WI38 (cell line): Measurements from ENCODE around the gene MC2R.

ENCODE experiments used
- H3K4me3 ChIP-seq: 2 replicates; pipeline ENCODE4 v1.5.1; 2011; ENCODE audit warnings: low read depth, mild to moderate bottlenecking, control low read depth, low read length
- TF ChIP-seq, protein P1 (sequence below): IDR thresholded peaks from 2 replicates; pipeline ENCODE4 v1.5.1; 2012; ENCODE audit warnings: low read depth, mild to moderate bottlenecking, control low read depth, low read length

The MC2R gene

DNA sequence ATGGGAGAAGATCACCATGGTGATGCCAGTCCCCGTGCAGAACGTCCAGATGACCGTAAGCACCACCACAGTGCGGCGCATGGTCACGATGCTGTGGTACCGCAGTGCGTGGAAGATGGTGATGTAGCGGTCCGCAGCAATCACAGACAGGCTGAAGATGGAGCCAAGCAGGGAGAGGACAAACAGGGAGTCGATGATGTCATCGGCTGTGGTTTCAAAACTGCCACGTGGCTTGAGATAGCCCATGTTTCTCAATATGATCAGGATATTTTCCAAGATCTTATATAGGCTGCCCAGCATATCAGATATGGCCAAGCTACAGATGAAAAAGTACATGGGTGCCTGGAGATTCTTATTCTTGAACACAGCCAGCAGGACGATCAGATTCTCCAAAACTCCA is 30.3 kb downstream of the MC2R start:
- TF ChIP-seq, protein P1, sequence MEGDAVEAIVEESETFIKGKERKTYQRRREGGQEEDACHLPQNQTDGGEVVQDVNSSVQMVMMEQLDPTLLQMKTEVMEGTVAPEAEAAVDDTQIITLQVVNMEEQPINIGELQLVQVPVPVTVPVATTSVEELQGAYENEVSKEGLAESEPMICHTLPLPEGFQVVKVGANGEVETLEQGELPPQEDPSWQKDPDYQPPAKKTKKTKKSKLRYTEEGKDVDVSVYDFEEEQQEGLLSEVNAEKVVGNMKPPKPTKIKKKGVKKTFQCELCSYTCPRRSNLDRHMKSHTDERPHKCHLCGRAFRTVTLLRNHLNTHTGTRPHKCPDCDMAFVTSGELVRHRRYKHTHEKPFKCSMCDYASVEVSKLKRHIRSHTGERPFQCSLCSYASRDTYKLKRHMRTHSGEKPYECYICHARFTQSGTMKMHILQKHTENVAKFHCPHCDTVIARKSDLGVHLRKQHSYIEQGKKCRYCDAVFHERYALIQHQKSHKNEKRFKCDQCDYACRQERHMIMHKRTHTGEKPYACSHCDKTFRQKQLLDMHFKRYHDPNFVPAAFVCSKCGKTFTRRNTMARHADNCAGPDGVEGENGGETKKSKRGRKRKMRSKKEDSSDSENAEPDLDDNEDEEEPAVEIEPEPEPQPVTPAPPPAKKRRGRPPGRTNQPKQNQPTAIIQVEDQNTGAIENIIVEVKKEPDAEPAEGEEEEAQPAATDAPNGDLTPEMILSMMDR, result no peak
- no peak overlapping the region for H3K4me3 ChIP-seq

DNA sequence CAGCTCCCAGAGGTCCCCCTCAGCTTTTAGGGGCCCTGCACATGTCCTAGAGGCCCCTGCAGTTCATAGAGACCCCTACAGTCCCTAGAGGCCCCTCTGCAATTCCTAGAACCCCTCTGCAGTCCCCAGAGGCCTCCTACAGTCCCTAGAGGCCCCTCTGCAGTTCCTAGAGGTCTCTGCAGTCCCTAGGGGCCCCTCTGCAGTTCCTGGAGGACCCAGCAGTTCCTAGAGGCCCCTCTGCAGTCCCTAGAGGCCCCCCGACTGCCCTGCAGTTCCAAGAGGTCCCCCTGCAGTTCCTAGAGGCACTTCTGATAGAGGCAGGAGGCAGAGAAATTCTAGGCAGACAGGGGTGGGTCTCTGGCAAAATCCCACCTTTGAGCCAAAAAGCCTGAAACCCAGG is 35.4 kb downstream of the MC2R start:
- TF ChIP-seq, protein P1, result no peak

DNA sequence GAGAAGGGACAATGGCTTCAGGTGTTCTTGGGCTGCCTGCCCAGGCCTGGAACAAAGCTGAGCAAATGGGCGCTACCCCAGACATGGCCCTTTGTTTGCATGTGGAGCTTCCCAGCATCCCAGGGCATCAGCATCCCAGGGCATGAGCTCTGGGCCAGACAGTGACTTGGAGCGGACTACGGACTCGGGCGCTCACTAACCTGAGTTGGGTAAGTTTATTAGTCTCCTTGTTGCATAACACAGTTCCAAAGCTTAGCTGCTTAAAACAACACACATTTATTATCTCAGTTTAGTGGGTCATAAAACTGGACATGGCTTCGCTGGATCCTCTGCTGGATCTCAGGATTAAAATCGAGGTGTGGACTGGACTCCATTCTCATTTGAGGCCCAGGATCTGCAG is 35.8 kb downstream of the MC2R start:
- no peak overlapping the region for H3K4me3 ChIP-seq
- TF ChIP-seq, protein P1, result no peak

More for the DNA sequence above, 35.4 kb downstream of the MC2R start:
- H3K4me3 ChIP-seq, result no peak overlapping the region

DNA sequence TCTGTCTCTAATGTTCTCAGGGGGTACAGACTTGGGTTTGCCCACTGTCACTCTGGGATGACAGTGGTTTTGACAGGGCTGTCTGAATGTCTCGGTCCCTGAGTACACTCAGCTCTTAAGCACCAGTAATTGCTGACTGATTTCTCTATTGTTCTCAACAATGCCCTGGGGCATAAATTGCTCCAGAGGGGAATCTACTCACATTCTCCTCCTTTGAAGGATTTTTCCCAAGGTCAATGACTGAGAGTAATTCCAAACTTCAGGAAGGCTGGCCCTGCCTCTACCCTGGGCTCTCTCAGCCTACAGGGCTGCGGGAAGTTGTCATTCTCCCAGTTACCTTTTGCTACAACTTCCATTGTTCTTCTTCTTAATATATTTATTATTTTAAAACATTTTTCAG is 36.5 kb downstream of the MC2R start:
- H3K4me3 ChIP-seq, result no peak overlapping the region
- TF ChIP-seq, protein P1, result no peak

DNA sequence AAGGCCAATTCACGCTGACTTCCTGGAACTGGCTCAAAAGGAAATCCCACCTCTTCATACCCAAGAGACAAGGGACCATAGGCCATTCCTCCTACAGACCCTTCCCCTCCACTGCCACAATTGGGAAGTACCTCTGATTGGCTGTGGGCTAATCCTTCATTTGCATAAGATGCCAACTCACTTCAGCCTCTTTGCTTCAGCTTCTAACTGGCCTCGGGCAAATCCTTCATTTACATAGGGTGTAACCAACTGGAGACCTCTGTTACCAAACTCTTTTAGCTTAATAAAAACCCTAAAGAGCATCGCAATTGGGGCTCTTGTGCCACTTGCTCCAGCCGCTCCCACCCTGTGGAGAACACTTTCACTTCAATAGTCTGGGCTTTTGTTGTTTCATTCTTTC is 38.2 kb downstream of the MC2R start:
- TF ChIP-seq, protein P1, result no peak
- H3K4me3 ChIP-seq, result no peak overlapping the region

DNA sequence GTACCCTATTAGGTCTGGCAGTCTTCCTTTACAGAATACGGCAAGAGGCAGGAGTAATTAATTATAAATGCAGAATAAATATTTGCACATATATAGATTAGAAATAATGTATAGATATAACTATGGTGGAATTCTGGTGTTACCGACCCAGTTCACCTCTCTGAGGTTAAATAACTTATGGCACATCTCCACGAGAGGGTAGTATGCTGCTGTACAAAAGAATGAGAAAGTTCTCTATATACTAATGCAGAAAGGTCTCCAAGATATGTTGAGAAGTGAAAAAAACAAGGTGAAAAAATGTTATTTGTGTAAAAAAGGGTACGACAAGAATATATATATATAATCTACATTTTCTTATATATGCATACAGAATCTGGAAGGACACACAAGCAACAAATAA is 40.8 kb downstream of the MC2R start:
- TF ChIP-seq, protein P1, result no peak
- H3K4me3 ChIP-seq, result no peak overlapping the region

DNA sequence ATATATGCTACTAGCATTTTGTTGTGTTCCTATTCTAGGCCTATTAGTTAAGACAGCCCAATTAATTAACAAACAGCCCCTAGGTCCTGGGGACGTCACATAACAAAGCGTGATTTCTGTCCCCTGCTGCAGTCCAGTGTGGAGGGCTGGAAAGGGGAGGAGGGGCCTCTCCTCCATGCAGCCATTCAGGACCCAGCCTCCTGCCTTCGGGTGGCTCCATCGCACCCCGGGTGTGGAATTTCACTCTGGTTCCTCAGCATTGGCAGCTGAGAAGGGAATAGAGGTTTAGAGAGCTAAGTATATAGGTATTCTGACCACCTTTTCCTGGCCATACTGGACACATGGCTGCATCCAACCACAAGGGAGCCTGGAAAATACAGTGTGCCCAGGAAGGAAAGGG is 42.4 kb downstream of the MC2R start:
- TF ChIP-seq, protein P1, result no peak
- no peak overlapping the region for H3K4me3 ChIP-seq

DNA sequence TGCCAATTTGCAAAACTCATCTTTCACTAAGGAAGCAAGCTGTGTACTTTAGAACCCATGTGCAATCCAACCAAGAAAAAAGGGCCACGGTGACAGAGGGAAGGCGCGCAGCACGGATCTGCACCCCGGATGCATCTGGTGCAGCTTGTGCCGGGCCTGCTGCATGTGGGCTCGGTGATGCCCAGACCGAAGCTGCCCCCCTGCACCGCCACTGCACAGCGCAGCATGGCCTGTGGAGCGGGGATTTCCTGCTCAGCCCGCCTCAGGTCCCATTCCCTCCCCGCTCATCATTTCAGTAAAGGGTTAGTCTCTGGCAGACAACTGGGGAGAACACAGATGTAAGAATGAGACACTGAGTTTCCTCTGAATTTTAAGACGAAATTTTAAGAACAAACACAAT is 43.0 kb downstream of the MC2R start:
- TF ChIP-seq, protein P1, result no peak

More for the DNA sequence above, 43.0 kb downstream of the MC2R start:
- H3K4me3 ChIP-seq, result no peak overlapping the region
